IMR-90 (cell line): ENCODE data around the gene GLO1. TPM values are rescaled to one million over a fixed set of nuclear protein-coding genes. Genes with fewer than 3 reads are reported as not detected.

Experiments
- ATAC-seq: fragments of 200-7000 bp; cut with Tn5 transposase; 2 replicates; pipeline ENCODE4 v1.9.1; 2020; ENCODE audit warnings: low read depth, mild to moderate bottlenecking, moderate library complexity
- BruUV-seq: library from RNA; stranded (reverse); fragments of 400-500 nt; replicated peaks from 2 replicates; lab custom pipeline; 2021; lab: Mats Ljungman, UMichigan
- CTCF ChIA-PET: fragments of 300-600 bp; formaldehyde crosslinking; extraction: SDS; loops from one replicate; lab custom pipeline; 2021; ENCODE audit warnings: antibody characterized with exemption; lab: Yijun Ruan, JAX
- POLR2A ChIA-PET: fragments of 300-600 bp; sonication (Branson Sonifier 250); formaldehyde crosslinking; loops from one replicate; lab custom pipeline; 2022; ENCODE audit warnings: antibody characterized with exemption; ENCODE audit not compliant: unreplicated experiment; lab: Charles Lee
- DNase-seq: peaks from one replicate; pipeline ENCODE4 v3.0.0; 2013
- H2AFZ ChIP-seq: replicated peaks from 2 replicates; pipeline ENCODE3; 2013; ENCODE audit warnings: low read length, mild to moderate bottlenecking; ENCODE audit not compliant: poor library complexity
- H2AK5ac ChIP-seq: 2 replicates; pipeline ENCODE4 v1.6.1; 2013; ENCODE audit warnings: low read depth, low read length, inconsistent platforms
- H2AK9ac ChIP-seq: replicated peaks from 2 replicates; pipeline ENCODE3; 2013; ENCODE audit warnings: mild to moderate bottlenecking, low read depth, low read length, moderate library complexity; ENCODE audit not compliant: poor library complexity
- H2BK120ac ChIP-seq: 2 replicates; pipeline ENCODE4 v1.6.1; 2013; ENCODE audit warnings: low read depth, low read length, inconsistent platforms
- H2BK15ac ChIP-seq: 3 replicates; pipeline ENCODE4 v1.6.1; 2013; ENCODE audit warnings: low read depth, low read length, inconsistent platforms
- H2BK20ac ChIP-seq: 2 replicates; pipeline ENCODE4 v1.6.1; 2013; ENCODE audit warnings: low read depth, mild to moderate bottlenecking, inconsistent platforms, low read length, moderate library complexity
- H2BK5ac ChIP-seq: 2 replicates; pipeline ENCODE4 v1.6.1; 2013; ENCODE audit warnings: mild to moderate bottlenecking, low read depth, low read length, inconsistent platforms; ENCODE audit not compliant: poor library complexity, severe bottlenecking
- H3K14ac ChIP-seq: replicated peaks from 2 replicates; pipeline ENCODE4 v1.6.1; 2013; ENCODE audit warnings: low read depth, low read length, inconsistent platforms
- H3K18ac ChIP-seq: 2 replicates; pipeline ENCODE4 v1.6.1; 2013; ENCODE audit warnings: low read depth, low read length, control low read depth
- H3K23ac ChIP-seq: 2 replicates; pipeline ENCODE4 v1.6.1; 2013; ENCODE audit warnings: low read depth, low read length, inconsistent platforms
- H3K27ac ChIP-seq: 2 replicates; pipeline ENCODE4 v1.5.1; 2013; ENCODE audit warnings: mild to moderate bottlenecking, control low read depth, low read length; ENCODE audit not compliant: insufficient read depth
- H3K27me3 ChIP-seq: 2 replicates; pipeline ENCODE4 v1.6.1; 2013; ENCODE audit warnings: low read length; ENCODE audit not compliant: control insufficient read depth, insufficient read depth
- H3K36me3 ChIP-seq: 2 replicates; pipeline ENCODE4 v1.6.1; 2013; ENCODE audit warnings: low read length, mixed read lengths; ENCODE audit not compliant: control insufficient read depth, insufficient read depth
- H3K4ac ChIP-seq: 2 replicates; pipeline ENCODE4 v1.6.1; 2013; ENCODE audit warnings: low read depth, low read length, inconsistent platforms
- H3K4me1 ChIP-seq: 2 replicates; pipeline ENCODE4 v1.6.1; 2013; ENCODE audit warnings: low read length, mixed read lengths; ENCODE audit not compliant: control insufficient read depth, insufficient read depth
- H3K4me2 ChIP-seq: 2 replicates; pipeline ENCODE4 v1.6.1; 2013; ENCODE audit warnings: low read depth, mild to moderate bottlenecking, control low read depth, low read length, moderate library complexity
- H3K4me3 ChIP-seq: 2 replicates; pipeline ENCODE4 v1.5.1; 2013; ENCODE audit warnings: low read depth, mild to moderate bottlenecking, control low read depth, low read length, moderate library complexity; ENCODE audit not compliant: insufficient read depth
- H3K56ac ChIP-seq: 2 replicates; pipeline ENCODE4 v1.6.1; 2013; ENCODE audit warnings: low read length, inconsistent platforms; ENCODE audit not compliant: insufficient read depth; ENCODE audit errors: extremely low read depth
- H3K79me1 ChIP-seq, 2 experiments: 2 replicates each; pipeline ENCODE4 v1.6.1; 2013; ENCODE audit warnings: low read length in 2 of 2, inconsistent platforms in 1 of 2, low read depth in 1 of 2
- H3K9ac ChIP-seq: 2 replicates; pipeline ENCODE4 v1.6.1; 2013; ENCODE audit warnings: low read depth, low read length, control low read depth
- H3K9me1 ChIP-seq: 2 replicates; pipeline ENCODE4 v1.6.1; 2013; ENCODE audit warnings: low read length, inconsistent platforms; ENCODE audit not compliant: insufficient read depth
- H3K9me3 ChIP-seq: 2 replicates; pipeline ENCODE4 v1.6.1; 2013; ENCODE audit warnings: low read length; ENCODE audit not compliant: control insufficient read depth, insufficient read depth
- H4K20me1 ChIP-seq: 2 replicates; pipeline ENCODE4 v1.6.1; 2013; ENCODE audit warnings: low read length, inconsistent platforms; ENCODE audit not compliant: insufficient read depth
- H4K5ac ChIP-seq: 2 replicates; pipeline ENCODE4 v1.6.1; 2013; ENCODE audit warnings: mild to moderate bottlenecking, low read depth, low read length, control low read depth
- H4K8ac ChIP-seq, 2 experiments: 2 replicates each; pipeline ENCODE4 v1.6.1; 2013; ENCODE audit warnings: low read depth in 2 of 2, low read length in 2 of 2, control low read depth in 1 of 2, inconsistent platforms in 1 of 2
- H4K91ac ChIP-seq: 2 replicates; pipeline ENCODE4 v1.6.1; 2013; ENCODE audit warnings: low read depth, low read length, inconsistent platforms; ENCODE audit not compliant: insufficient read depth
- BHLHE40 ChIP-seq: fragments of 150-350 bp; IDR thresholded peaks from 2 replicates; pipeline ENCODE4 v1.6.1; 2016; ENCODE audit warnings: mild to moderate bottlenecking, low read depth, low read length
- CEBPB ChIP-seq: IDR thresholded peaks from 2 replicates; pipeline ENCODE4 v1.6.1; 2012; ENCODE audit warnings: low read depth, low read length, improper control_type of control experiment
- CTCF ChIP-seq: conservative IDR thresholded peaks from 2 replicates; pipeline ENCODE4 v1.5.1; 2012; ENCODE audit warnings: mild to moderate bottlenecking, low read depth, low read length, improper control_type of control experiment
- MXI1 ChIP-seq: IDR thresholded peaks from 2 replicates; pipeline ENCODE4 v1.6.1; 2012; ENCODE audit warnings: low read depth, mild to moderate bottlenecking, low read length, moderate library complexity, borderline replicate concordance
- USF2 ChIP-seq: fragments of 150-350 bp; IDR thresholded peaks from 2 replicates; pipeline ENCODE4 v1.6.1; 2017; ENCODE audit warnings: mild to moderate bottlenecking, antibody characterized with exemption, low read length, low read depth
- WGBS, 2 experiments: methylation state at CpG; one replicate each; pipeline versions ENCODE4 v1.1.5 to v1.1.7; 2013; ENCODE audit warnings: missing lambda C conversion rate in 2 of 2; ENCODE audit not compliant: insufficient read length in 1 of 2; ENCODE audit errors: extremely low coverage in 2 of 2; 5-methylcytosine and 5-hydroxymethylcytosine counted together
- dilution Hi-C: fragments of 300-500 bp; cut with HindIII; formaldehyde crosslinking; loops from one replicate; pipeline ENCODE4 v1.14.3; 2018; ENCODE audit warnings: low sequenced_read_pairs; ENCODE audit not compliant: unreplicated experiment
- in situ Hi-C: fragments of 300-500 bp; cut with MboI; formaldehyde crosslinking; loops from 3 replicates; pipeline ENCODE4 v1.14.3; 2019; ENCODE audit warnings: low sequenced_read_pairs, inconsistent platforms, mixed read lengths
- intact Hi-C: fragments of 100-400 bp; cut with micrococcal nuclease; formaldehyde crosslinking; loops from 2 replicates; pipeline ENCODE4 v1.10.0; 2022
- polyA plus RNA-seq, 3 experiments: library from polyadenylated mRNA; depleted of rRNA; stranded (reverse); fragments of >200 nt; gene quantifications; 2 replicates each; pipeline ENCODE4 v1.2.3, GENCODE V29; 2012; ENCODE audit warnings: low replicate concordance in 1 of 3
- total RNA-seq: library from RNA; depleted of rRNA; stranded (reverse); fragments of >200 nt; gene quantifications from 2 replicates; pipeline ENCODE4 v1.2.3, GENCODE V29; 2012

The GLO1 gene
- total and polyA plus RNA-seq, 2 of the 4 experiments (the other 2 are of a cell fraction), result 65.1 to 111 TPM

- Histone ChIP-seq H3K4ac (no peak overlapping the region), H3K14ac (no peak overlapping the region), H3K9me1 (peaks cover 15% of the 10 kb centered on the region), H3K36me3 (peaks cover 2% of the 10 kb centered on the region), H2AFZ (no peak overlapping the region), H3K9me3 (no peaks in the 10 kb centered on the region), H4K5ac (no peak overlapping the region), H4K20me1 (peaks cover 21% of the 10 kb centered on the region), H2BK120ac (no peak overlapping the region), H4K8ac (no peak overlapping the region), H2BK5ac (no peak overlapping the region), H3K27me3 (no peaks in the 10 kb centered on the region), H2AK9ac (no peak overlapping the region), H3K4me1 (peaks cover 7% of the 10 kb centered on the region; the same call in 1 of the 2 replicates), H3K4me2 (no peak overlapping the region), H3K79me1 (peaks cover 12 to 37% of the 10 kb centered on the region in 2 experiments), H3K27ac (no peak overlapping the region), H2AK5ac (no peak overlapping the region), H2BK20ac (no peak overlapping the region), H3K4me3 (no peak overlapping the region), H3K18ac (no peak overlapping the region), H3K23ac (no peak overlapping the region), H3K56ac (no peak overlapping the region), H4K91ac (no peak overlapping the region), H2BK15ac (no peak overlapping the region), H3K9ac (no peak overlapping the region)
- BruUV-seq, result no TSS peak
- dilution Hi-C loops, result no loop called here
- TF ChIP-seq USF2, result no peak
- TF ChIP-seq CEBPB, result no peak
- no peak for TF ChIP-seq CTCF
- TF ChIP-seq MXI1, result no peak
- TF ChIP-seq BHLHE40, result no peak
- DNase-seq, result no peak
- intact Hi-C loops, result no loop called here
- in situ Hi-C loops, result no loop called here
- no peak for ATAC-seq
- 100% methylated on average over 1 of the region's 2 CpGs; no CpG with 5 or more reads in 1 of the 2 experiments for WGBS, 2 experiments
- ChIA-PET CTCF (no interaction called here), POLR2A (no interaction called here)
Measured at GRCh38 chr6:38687043-38687353, 15.9 kb downstream of the GLO1 start.
